Measurements from ENCODE around the gene ATE1.
A peak's percentile ranks its signal among the peaks of the same experiment; 100 is the strongest.

Gene ATE1

GRCh38 chr10:121865554-121865953 is 62.3 kb downstream of the ATE1 start:
- peak; percentile 2 for DNase-seq (ENCODE audit: low read depth)

- no peak for DNase-seq (ENCODE audit: low read depth)
These were observed 63.2 kb downstream of the ATE1 start for GRCh38 chr10:121864653-121865052.

- no peak for DNase-seq (ENCODE audit: low read depth)
These were observed 63.7 kb downstream of the ATE1 start for GRCh38 chr10:121864168-121864567.

- DNase-seq (ENCODE audit: low read depth), result no peak
These were observed 65.2 kb downstream of the ATE1 start for GRCh38 chr10:121862649-121863048.

- DNase-seq (ENCODE audit: low read depth), result no peak
These were observed 65.8 kb downstream of the ATE1 start for GRCh38 chr10:121862042-121862441.

GRCh38 chr10:121860810-121861209 is 67.0 kb downstream of the ATE1 start:
- no peak for DNase-seq (ENCODE audit: low read depth)

GRCh38 chr10:121854809-121855445 is 72.9 kb downstream of the ATE1 start:
- no peak for DNase-seq (ENCODE audit: low read depth)

- DNase-seq (ENCODE audit: low read depth), result no peak
These were observed 73.9 kb downstream of the ATE1 start for GRCh38 chr10:121853950-121854349.

- no peak for DNase-seq (ENCODE audit: low read depth)
These were observed 76.0 kb downstream of the ATE1 start for GRCh38 chr10:121851786-121852185.

GRCh38 chr10:121848082-121848481 is 79.7 kb downstream of the ATE1 start:
- DNase-seq (ENCODE audit: low read depth), result no peak

GRCh38 chr10:121846555-121846954 is 81.3 kb downstream of the ATE1 start:
- DNase-seq (ENCODE audit: low read depth), result no peak

- DNase-seq (ENCODE audit: low read depth), result no peak
These were observed 82.6 kb downstream of the ATE1 start for GRCh38 chr10:121845044-121845784.

- no peak for DNase-seq (ENCODE audit: low read depth)
These were observed 83.3 kb downstream of the ATE1 start for GRCh38 chr10:121844537-121844936.

- no peak for DNase-seq (ENCODE audit: low read depth)
These were observed 84.5 kb downstream of the ATE1 start for GRCh38 chr10:121843379-121843778.

GRCh38 chr10:121841862-121842261 is 86.0 kb downstream of the ATE1 start:
- no peak for DNase-seq (ENCODE audit: low read depth)

- DNase-seq (ENCODE audit: low read depth), result no peak
These were observed 88.9 kb downstream of the ATE1 start for GRCh38 chr10:121838931-121839330.

GRCh38 chr10:121838149-121838548 is 89.7 kb downstream of the ATE1 start:
- DNase-seq (ENCODE audit: low read depth), result no peak

- DNase-seq (ENCODE audit: low read depth), result no peak
These were observed 91.7 kb downstream of the ATE1 start for GRCh38 chr10:121836171-121836570.

- no peak for DNase-seq (ENCODE audit: low read depth)
These were observed 92.5 kb downstream of the ATE1 start for GRCh38 chr10:121835376-121835775.

- no peak for DNase-seq (ENCODE audit: low read depth)
These were observed 93.1 kb downstream of the ATE1 start for GRCh38 chr10:121834757-121835156.

- no peak for DNase-seq (ENCODE audit: low read depth)
These were observed 94.4 kb downstream of the ATE1 start for GRCh38 chr10:121833387-121833786.

GRCh38 chr10:121832647-121833046 is 95.2 kb downstream of the ATE1 start:
- no peak for DNase-seq (ENCODE audit: low read depth)

- no peak for DNase-seq (ENCODE audit: low read depth)
These were observed 96.1 kb downstream of the ATE1 start for GRCh38 chr10:121831777-121832176.

GRCh38 chr10:121831237-121831636 is 96.6 kb downstream of the ATE1 start:
- no peak for DNase-seq (ENCODE audit: low read depth)
